RKO (cell line): Measurements from ENCODE around the gene SLC5A6.
"Not testable (repeated sequence)": the region's sequence is repeated elsewhere in the genome, so short reads cannot be mapped to it uniquely, and the experiment has no call there.

ENCODE experiments used
- DNase-seq: peaks from one replicate; pipeline ENCODE4 v3.0.0-alpha.2; 2016; ENCODE audit warnings: low spot score

Gene SLC5A6

GRCh38 chr2:27204566-27204965 is 7.5 kb downstream of the SLC5A6 start:
- DNase-seq, result no peak

DNA sequence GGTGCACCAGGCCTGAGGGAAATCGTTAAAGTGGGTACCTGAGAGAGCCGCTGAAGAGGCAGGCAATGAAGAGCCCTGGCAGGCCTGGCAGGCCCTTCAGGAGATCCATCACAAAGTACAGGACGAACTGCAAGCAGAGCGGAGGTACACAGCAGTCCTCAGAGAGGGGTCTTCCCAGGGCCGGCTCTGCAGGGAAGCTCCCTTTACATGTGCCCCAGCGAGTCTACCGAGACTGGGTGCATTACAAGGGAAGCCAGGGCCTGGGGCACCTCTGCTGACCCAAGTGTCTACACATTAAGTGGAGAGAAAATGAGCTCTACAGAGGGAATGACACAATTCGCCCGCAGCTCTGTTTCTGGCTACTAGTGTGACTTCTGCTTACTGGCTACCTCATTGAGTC is 8.3 kb downstream of the SLC5A6 start:
- DNase-seq, result no peak

GRCh38 chr2:27202854-27203253 is 9.2 kb downstream of the SLC5A6 start:
- no peak for DNase-seq

- no peak for DNase-seq
These were observed 10.4 kb downstream of the SLC5A6 start for GRCh38 chr2:27201675-27202074.

DNA sequence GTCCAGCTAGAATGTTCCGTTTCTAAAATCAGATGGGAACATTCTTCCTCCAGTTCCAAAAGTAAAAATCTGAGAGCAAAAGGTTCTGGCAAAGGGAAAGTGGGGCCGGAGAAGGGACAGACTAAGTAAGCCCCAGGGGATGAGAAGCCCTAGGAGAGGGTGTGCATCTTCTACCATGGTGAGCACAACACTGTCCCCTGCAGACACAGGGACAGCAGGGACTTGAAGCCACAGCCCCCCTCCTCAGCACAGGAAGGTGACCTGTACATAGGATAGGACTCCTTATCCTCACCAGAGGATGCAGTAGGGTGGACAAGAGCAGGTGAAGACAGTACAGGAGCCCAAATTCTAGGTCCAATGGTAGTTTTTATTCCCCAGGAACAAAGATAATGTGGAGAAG is 12.8 kb downstream of the SLC5A6 start:
- DNase-seq, result no peak

GRCh38 chr2:27198627-27199026 is 13.4 kb downstream of the SLC5A6 start:
- no peak for DNase-seq

- not testable (repeated sequence) for DNase-seq
These were observed 14.0 kb downstream of the SLC5A6 start for GRCh38 chr2:27198068-27198467.

DNA sequence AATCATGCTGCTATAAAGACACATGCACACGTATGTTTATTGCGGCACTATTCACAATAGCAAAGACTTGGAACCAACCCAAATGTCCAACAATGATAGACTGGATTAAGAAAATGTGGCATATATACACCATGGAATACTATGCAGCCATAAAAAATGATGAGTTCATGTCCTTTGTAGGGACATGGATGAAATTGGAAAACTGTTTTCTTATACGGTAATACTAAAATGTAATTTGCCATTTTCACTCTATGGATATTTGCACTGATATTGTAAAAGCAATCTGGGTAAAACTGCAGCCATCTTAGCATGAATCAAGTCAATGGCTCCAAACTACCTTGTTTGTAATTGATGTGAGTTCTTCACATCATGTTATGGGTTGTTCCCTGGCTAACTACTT is 16.3 kb downstream of the SLC5A6 start:
- DNase-seq, result not testable (repeated sequence)

DNA sequence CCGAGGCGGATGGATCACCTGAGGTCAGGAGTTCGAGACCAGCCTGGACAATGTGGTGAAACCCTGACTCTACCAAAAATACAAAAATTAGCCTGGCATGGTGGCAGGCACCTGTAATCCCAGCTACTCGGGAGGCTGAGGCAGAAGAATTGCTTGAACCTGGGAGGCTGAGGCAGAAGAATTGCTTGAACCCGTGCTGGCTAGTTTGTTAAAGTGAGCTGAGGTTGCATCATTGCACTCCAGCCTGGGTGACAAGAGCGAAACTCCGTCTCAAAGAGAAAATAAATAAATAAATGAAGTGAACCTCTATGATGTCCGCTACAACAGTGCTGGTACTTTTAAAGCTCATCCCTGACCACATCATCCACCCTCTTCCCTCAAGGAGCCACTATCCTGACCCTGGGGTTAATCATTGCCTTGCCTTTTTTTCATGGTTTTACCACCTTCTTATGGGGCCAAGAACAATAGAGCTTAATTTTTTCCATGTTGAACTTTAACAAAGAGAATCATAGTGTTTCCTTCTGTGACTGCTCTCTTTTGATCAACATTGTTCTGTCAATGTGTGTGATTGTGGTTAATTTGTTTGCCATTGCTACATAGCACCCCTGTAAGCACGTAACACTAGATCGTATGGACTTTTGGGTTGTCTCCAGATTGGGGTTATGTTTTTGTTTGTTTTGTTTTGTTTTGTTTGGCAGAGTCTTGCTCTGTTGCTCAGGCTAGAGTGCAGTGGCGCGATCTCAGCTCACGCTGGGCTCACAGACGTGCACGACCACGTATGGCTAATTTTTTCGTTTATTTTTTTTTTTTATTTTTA is 17.3 kb downstream of the SLC5A6 start:
- DNase-seq, result no peak

DNA sequence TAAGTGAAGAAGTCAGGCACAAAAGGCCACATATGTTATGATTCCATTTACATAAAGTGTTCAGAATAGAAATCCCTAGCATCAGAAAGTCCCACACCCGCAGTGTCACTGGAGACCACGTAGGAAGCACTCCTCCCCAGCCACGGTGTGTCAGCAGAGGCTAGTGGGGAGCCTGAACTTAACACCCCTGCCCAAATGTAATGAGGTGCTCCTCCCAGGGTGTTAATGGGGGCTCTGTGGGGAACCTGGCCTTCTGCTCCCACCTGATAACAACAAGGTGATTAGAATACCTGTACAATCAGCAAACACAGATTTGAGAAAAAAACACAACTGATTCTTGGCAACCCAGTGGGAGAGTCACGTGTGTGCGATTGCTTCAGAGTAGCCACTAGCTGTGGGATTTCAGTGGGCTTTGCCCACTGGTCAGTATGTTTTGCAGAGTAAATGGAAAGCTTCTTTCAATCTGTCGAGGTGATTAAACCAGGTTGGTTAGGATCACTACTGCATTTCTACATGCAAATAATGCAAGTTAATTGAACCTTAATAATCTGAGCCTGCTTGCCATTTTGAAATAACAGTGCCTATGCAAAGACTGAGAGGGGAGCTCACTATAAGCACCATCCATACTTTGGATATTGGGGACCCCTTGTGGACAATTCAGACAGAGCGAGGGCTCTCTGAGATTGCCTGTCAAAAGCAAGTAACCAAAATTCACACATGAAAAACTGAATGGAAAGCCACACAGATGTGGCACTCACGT is 20.8 kb downstream of the SLC5A6 start:
- DNase-seq, result peak; percentile 82

GRCh38 chr2:27189989-27190388 is 22.1 kb downstream of the SLC5A6 start:
- no peak for DNase-seq

- DNase-seq, result no peak
These were observed 25.3 kb downstream of the SLC5A6 start for GRCh38 chr2:27186613-27187345.

- no peak for DNase-seq
These were observed 26.6 kb downstream of the SLC5A6 start for GRCh38 chr2:27185331-27186026.

DNA sequence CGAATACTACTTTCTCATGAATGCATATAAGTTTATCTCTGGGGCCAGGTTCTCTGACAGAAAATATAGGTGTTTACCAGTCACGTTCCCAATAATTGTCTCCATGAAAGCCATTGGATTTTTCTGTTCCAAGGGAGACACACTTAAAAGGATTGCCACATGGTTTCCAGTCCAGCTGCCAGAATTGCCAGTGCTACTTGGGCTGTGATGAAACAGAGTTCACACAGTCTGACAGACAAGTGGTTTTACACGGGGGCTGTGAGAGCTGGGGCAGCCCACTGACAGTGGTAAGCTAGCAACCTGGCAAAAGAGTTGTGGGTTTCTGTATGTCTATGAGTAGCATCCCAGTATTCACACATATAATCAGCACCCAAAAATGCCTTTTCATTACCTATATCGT is 28.0 kb downstream of the SLC5A6 start:
- no peak for DNase-seq

DNA sequence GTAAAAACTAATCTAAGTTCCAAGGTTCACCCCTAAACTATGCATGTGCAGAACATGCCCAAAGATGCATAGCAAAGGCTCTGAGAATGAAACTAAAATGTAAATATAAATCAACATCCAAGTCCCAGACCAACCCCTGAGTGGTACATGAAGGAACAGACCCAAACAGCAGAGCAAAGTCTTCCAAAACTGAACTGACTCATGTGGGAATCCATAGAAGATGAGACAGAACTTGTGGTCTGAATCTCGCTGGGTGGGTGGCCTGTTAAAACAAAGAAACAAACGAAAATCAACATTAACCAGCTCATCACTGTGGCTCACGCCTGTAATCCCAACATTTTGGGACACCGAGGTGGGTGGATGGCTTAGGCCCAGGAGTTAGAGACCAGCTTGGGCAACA is 29.7 kb downstream of the SLC5A6 start:
- no peak for DNase-seq

DNA sequence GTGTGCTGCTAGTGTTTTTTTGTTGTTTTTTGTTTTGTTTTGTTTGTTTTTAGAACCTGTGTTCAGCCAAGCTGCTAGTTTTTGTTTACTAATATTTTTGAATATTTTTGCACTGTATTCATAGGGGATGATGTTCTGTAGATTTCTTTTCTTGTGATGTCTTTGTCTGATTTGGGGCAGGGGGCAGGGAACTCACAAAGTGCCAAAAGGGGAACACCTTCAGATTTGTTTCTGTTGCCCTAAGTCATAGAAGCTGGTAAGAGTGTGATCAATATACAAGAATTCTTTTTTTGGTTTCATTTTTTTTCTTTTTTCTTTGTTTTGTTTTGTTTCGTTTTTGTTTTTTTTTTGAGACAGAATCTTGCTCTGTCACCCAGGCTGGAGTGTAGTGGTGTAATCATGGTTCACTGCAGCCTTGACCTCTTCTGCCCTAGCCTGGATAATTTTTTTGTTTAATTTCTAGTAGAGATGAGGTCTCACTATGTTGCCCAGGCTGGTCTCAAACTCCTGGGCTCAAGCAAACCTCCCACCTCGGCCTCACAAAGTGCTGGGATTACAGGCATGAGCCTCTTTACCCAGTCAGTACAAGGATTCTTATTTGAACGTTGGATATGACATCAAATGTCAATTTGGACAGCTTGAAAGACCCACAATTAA is 32.6 kb downstream of the SLC5A6 start:
- DNase-seq, result no peak

DNA sequence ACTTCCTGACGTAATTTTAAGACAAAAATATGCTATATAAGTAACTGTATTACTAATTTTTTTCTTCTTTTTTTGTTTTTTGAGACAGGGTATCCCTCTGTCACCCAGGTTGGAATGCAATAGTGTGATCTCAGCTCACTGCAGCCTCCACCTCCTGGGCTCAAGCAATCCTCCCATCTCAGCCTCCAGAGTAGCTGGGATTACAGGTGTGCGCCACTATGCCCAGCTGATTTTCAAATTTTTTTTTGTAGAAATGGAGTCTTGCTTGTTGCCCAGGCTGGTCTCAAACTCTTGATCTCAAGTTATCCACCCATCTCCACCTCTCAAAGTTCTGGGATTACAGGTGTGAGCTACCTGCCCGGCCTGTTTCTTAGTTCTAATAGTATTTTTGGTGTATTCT is 33.6 kb downstream of the SLC5A6 start:
- no peak for DNase-seq

- no peak for DNase-seq
These were observed 34.4 kb downstream of the SLC5A6 start for GRCh38 chr2:27177441-27178351.

GRCh38 chr2:27175781-27176180 is 36.3 kb downstream of the SLC5A6 start:
- not testable (repeated sequence) for DNase-seq

GRCh38 chr2:27175330-27175729 is 36.7 kb downstream of the SLC5A6 start:
- no peak for DNase-seq

DNA sequence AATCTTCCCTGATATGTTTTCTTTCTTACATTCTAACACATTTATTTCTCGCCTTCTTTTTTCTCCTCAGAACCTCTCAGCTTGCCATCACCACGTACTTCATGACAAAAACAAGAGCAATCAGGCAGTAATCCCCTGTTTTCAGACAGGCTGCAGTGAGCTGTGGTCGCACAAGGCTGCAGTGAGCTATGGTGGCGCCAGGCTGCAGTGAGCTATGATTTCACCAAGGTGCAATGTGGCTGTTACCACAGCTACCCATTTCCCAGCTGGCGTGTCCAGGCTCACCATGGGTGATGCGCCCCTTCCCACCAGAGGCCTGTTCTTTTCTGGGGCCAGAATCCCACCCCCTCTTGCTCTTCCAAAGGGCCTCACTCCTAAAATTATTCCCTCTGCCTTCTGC is 37.4 kb downstream of the SLC5A6 start:
- DNase-seq, result no peak
